Heart left ventricle (tissue), 16 donors: ENCODE results near the gene NPRL2. TPM values are rescaled to one million over a fixed set of nuclear protein-coding genes. Genes with fewer than 3 reads are reported as not detected.
"Not testable (repeated sequence)": the region's sequence is repeated elsewhere in the genome, so short reads cannot be mapped to it uniquely, and the experiment has no call there.

Experiments used
- ATAC-seq, 4 donors: fragments of 200-7000 bp; cut with Tn5 transposase; one replicate each; pipeline ENCODE4 v1.9.1; 2020 to 2022; ENCODE audit warnings: moderate library complexity in 4 of 4, mild to moderate bottlenecking in 3 of 4, moderate number of reproducible peaks in 1 of 4
- DNase-seq, 5 donors: peaks; one replicate each; pipeline ENCODE4 v3.0.0-alpha.2; 2020
- H3K27ac ChIP-seq, 12 donors: fragments of 200-600 bp; sonication (generic) in 4 of 12; one replicate each; pipeline versions ENCODE4 v1.5.0 to v1.8.0; 2016 to 2022; ENCODE audit warnings: mild to moderate bottlenecking in 2 of 12
- H3K27me3 ChIP-seq, 9 donors: fragments of 200-600 bp; sonication (generic) in 2 of 9; one replicate each; pipeline versions ENCODE4 v1.5.1 to v1.8.0; 2016 to 2022; ENCODE audit warnings: mild to moderate bottlenecking in 3 of 9
- H3K36me3 ChIP-seq, 9 donors: fragments of 200-600 bp; sonication (generic) in 2 of 9; one replicate each; pipeline versions ENCODE4 v1.5.0 to v1.8.0; 2018 to 2022; ENCODE audit warnings: mild to moderate bottlenecking in 2 of 9
- H3K4me1 ChIP-seq, 12 donors: fragments of 200-600 bp; sonication (generic) in 4 of 12; one replicate each; pipeline versions ENCODE4 v1.5.0 to v1.8.0; 2016 to 2022; ENCODE audit warnings: mild to moderate bottlenecking in 3 of 12
- H3K4me3 ChIP-seq, 12 donors: fragments of 200-600 bp; sonication (generic) in 4 of 12; one replicate each; pipeline versions ENCODE4 v1.5.0 to v1.8.0; 2017 to 2022; ENCODE audit warnings: mild to moderate bottlenecking in 9 of 12, moderate library complexity in 4 of 12
- H3K9me3 ChIP-seq, 12 donors: fragments of 200-600 bp; sonication (generic) in 4 of 12; one replicate each; pipeline versions ENCODE4 v1.5.0 to v1.8.0; 2016 to 2022; ENCODE audit warnings: mild to moderate bottlenecking in 1 of 12
- POLR2A ChIP-seq, 2 donors: fragments of 450-650 bp; IDR thresholded peaks; one replicate each; pipeline ENCODE4 v1.6.1; 2017; ENCODE audit warnings: antibody characterized with exemption in 2 of 2, mild to moderate bottlenecking in 2 of 2, moderate library complexity in 2 of 2
- WGBS, 4 donors: extraction: QIAGEN DNeasy Blood & Tissue Kit in 2 of 4; methylation state at CpG; one replicate each; pipeline versions ENCODE4 v1.1.5 to v1.1.7; 2013 to 2018; 5-methylcytosine and 5-hydroxymethylcytosine counted together
- intact Hi-C, 10 donors: fragments of 100-400 bp; cut with DNase I; formaldehyde crosslinking; loops; one replicate each; pipeline versions ENCODE4 v1.11.1 to v1.14.2; 2022
- polyA plus RNA-seq, 2 donors: library from polyadenylated mRNA; stranded (reverse); fragments of 200-250 nt; gene quantifications; one replicate each; pipeline ENCODE4 v1.2.3, GENCODE V29; 2013
- total RNA-seq, 9 donors: library from RNA; depleted of rRNA in 2 of 9; stranded (reverse); fragments of >200 nt in 2 of 9; fragmentation: NEBNext Ultra II Directional in 3 of 9; extraction: Animal tissue kit (Norgen Biotek cat#: 25700) in 3 of 9; gene quantifications; one replicate each; pipeline versions ENCODE4 v1.1.0 to v1.2.4, GENCODE V29; 2016 to 2023
- TF ChIP-seq, protein P1 (sequence below), 12 donors: fragments of 200-600 bp; sonication (generic) in 4 of 12; IDR thresholded peaks; one replicate each; pipeline versions ENCODE4 v1.5.0 to v1.8.0; 2018 to 2022; ENCODE audit warnings: antibody characterized with exemption in 12 of 12, mild to moderate bottlenecking in 5 of 12
- donor health status: ischemic (EF 13 %, LVEDD 7.1; RV severe dilation, severe dysfunction).
- donor health status: healthy with polysubstance abuse.
- donor health status: DM: no; HTN: yes; CAD: no.
- donor health status: DM: no; HTN: no; CAD: no.
- donor health status: ischemic (EF 25% LVEDD 6.9; RV normal size, moderate dysfunction).
- donor health status: ischemic (EF 25% LVEDD 5.7; RV mildly dilated, moderate dysfunction).
- donor health status: healthy.
- donor health status: DM: yes; HTN: yes; CAD: no.
- donor health status: ischemic (EF 35%, LVEDD 5.7; RV mildly dilated, moderate dysfunction).
- donor health status: nonischemic (EF 11% LVEDD 7.7; RV severe dilation, severe dysfunction).
- donor health status: DM: yes; HTN: yes; CAD: no.
- donor health status: PGD.
- donor health status: ischemic (EF 29% LVEDD 5.4; RV normal size, mild dysfunction).
- donor health status: nonischemic (EF 23%, LVEDD 6.1; RV moderate dilation, normal function).

The NPRL2 gene
- total and polyA plus RNA-seq, 11 donors = 12.0 to 19.0 (median 15.3) TPM

DNA sequence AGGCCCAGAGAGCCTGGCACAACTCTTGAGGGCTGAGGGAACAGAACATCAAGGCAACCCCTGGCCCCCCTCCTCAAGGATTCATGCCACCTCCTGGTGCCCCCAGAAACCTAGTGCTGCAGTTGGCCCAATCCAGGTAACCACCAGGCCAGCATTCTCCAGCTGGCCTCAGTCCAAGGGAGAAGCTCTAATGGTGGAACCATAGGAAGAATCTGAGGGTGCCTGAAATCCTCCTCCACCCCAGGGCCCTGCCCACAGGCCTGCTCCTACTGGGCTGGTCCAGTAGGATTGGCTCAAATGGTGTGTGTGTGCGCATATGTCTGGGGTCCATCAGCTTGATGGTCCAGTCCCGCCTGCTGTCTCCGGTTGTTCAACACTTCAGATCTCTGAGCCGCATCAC is 35.8 kb downstream of the NPRL2 start:
- intact Hi-C loops = no loop called here
- H3K4me3 ChIP-seq = no peak overlapping the region
- ATAC-seq (peak in 3 of 4 donors; percentile 11 to 25 (median 23)), DNase-seq (peak in 2 of 5 donors; percentile 18 to 21)
- no peaks in the 10 kb centered on the region for H3K9me3 ChIP-seq
- no peak overlapping the region for H3K27ac ChIP-seq
- H3K4me1 ChIP-seq = peaks cover 5 to 38% (median 30%) of the 10 kb centered on the region in 12 donors
- 86 to 98% (median 97%) methylated on average over 4 of the region's 4 CpGs for WGBS, 4 donors
- no peaks in the 10 kb centered on the region for H3K27me3 ChIP-seq
- TF ChIP-seq, protein P1, sequence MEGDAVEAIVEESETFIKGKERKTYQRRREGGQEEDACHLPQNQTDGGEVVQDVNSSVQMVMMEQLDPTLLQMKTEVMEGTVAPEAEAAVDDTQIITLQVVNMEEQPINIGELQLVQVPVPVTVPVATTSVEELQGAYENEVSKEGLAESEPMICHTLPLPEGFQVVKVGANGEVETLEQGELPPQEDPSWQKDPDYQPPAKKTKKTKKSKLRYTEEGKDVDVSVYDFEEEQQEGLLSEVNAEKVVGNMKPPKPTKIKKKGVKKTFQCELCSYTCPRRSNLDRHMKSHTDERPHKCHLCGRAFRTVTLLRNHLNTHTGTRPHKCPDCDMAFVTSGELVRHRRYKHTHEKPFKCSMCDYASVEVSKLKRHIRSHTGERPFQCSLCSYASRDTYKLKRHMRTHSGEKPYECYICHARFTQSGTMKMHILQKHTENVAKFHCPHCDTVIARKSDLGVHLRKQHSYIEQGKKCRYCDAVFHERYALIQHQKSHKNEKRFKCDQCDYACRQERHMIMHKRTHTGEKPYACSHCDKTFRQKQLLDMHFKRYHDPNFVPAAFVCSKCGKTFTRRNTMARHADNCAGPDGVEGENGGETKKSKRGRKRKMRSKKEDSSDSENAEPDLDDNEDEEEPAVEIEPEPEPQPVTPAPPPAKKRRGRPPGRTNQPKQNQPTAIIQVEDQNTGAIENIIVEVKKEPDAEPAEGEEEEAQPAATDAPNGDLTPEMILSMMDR (IDR thresholded peaks at IDR 0.05) = no peak
- TF ChIP-seq POLR2A (IDR thresholded peaks at IDR 0.05) = no peak
- peaks cover 0 to 56% (median 42%) of the 10 kb centered on the region in 9 donors for H3K36me3 ChIP-seq

DNA sequence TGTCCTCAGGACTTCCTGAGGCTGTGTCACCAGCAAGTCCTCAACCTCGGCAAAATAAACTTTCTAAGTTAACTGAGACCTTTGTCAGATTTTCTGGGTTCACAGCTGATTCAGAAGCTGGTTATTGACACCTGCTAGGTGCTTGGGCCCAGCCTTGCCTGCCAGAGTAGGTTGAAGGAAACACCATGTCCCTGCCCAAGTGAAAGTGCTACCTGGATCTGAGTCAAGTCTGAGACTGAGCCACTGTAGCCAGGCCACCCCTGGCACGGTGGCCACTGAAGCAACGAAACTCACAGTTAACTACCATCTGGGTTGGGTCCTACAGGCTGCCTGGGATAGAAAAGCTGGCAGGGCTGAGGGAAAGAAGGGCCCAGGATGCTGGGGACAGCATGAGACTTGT is 36.2 kb downstream of the NPRL2 start:
- peaks cover 5 to 33% (median 26%) of the 10 kb centered on the region in 12 donors for H3K4me1 ChIP-seq
- TF ChIP-seq, protein P1 (IDR thresholded peaks at IDR 0.05) = no peak
- TF ChIP-seq POLR2A (IDR thresholded peaks at IDR 0.05) = no peak
- intact Hi-C loops = no loop called here
- H3K4me3 ChIP-seq = no peak overlapping the region
- 65 to 85% (median 76%) methylated on average over 3 of the region's 3 CpGs for WGBS, 4 donors
- H3K27me3 ChIP-seq = no peaks in the 10 kb centered on the region
- H3K9me3 ChIP-seq = no peaks in the 10 kb centered on the region
- peak in 3 of 4 donors; percentile 4 to 8 (median 4) for ATAC-seq
- peaks cover 0 to 51% (median 37%) of the 10 kb centered on the region in 9 donors for H3K36me3 ChIP-seq
- DNase-seq = peak in 2 of 5 donors; percentile 13 to 17
- H3K27ac ChIP-seq = no peak overlapping the region

DNA sequence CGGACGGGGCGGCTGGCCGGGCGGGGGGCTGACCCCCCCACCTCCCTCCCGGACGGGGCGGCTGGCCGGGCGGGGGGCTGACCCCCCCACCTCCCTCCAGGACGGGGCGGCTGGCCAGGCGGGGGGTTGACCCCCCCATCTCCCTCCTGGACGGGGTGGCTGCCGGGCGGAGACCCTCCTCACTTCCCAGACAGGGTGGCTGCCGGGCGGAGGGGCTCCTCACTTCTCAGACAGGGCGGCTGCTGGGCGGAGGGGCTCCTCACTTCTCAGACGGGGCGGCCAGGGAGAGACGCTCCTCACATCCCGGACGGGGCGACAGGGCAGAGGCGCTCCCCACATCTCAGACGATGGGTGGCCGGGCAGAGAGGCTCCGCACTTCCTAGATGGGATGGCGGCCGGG is 38.5 kb downstream of the NPRL2 start:
- H3K27ac ChIP-seq, H3K4me3 ChIP-seq, intact Hi-C loops, H3K27me3 ChIP-seq, H3K9me3 ChIP-seq, ATAC-seq: not testable (repeated sequence)
- peak in 1 of 5 donors; percentile 9 for DNase-seq
- Histone ChIP-seq H3K36me3 (peaks cover 0 to 28% (median 14%) of the 10 kb centered on the region in 9 donors), H3K4me1 (peaks cover 0 to 10% (median 4%) of the 10 kb centered on the region in 12 donors)
- 89 to 93% (median 92%) methylated on average over 6 to 32 of the region's 32 CpGs; no CpG with 5 or more reads in 1 of the 4 donors for WGBS, 4 donors

DNA sequence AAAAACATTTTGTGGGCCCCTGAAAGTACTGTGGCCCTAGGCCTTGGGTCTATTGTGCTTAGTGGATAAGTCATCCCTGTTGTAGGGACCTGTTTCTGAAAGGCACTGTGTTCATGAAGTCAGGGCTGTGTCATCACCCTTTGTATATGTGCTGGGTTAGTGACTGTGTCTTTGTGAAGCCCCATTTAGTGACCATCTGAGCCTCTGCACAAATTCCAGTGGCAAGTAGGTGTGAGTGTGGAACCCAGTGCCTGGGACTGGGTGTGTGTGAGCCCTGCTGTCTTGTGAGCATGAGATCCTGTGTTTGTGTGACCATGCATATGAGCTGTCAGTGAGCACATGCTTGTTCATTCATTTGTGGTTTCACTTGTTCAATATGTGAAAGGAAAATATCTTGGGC is 46.0 kb downstream of the NPRL2 start:
- Histone ChIP-seq H3K4me1 (peaks cover 11 to 44% (median 32%) of the 10 kb centered on the region in 12 donors), H3K9me3 (peaks cover 0 to 6% (median 0%) of the 10 kb centered on the region in 12 donors), H3K27me3 (no peaks in the 10 kb centered on the region), H3K36me3 (peaks cover 0 to 15% (median 0%) of the 10 kb centered on the region in 9 donors), H3K4me3 (no peak overlapping the region), H3K27ac (no peak overlapping the region)
- intact Hi-C loops = loop anchor here in 3 of 10 donors (2.0 to 5.0 kb wide), 3 partner anchors 14 to 52 kb away; no protein-coding TSS in a partner anchor
- no peak for ATAC-seq
- TF ChIP-seq, protein P1 (IDR thresholded peaks at IDR 0.05) = no peak
- TF ChIP-seq POLR2A (IDR thresholded peaks at IDR 0.05) = no peak
- peak in 1 of 5 donors; percentile 18 for DNase-seq
